GM18511 (cell line): ENCODE data around the gene VIPR1.

Experiments
- ATAC-seq: cut with Tn5 transposase; IDR thresholded peaks from one replicate; pipeline ENCODE4 v1.9.1; 2021; ENCODE audit warnings: mild to moderate bottlenecking, moderate library complexity; ENCODE audit not compliant: unreplicated experiment

The VIPR1 gene

GRCh38 chr3:42493126-42493797, 9.2 kb upstream of the VIPR1 start:
- no peak for ATAC-seq

DNA sequence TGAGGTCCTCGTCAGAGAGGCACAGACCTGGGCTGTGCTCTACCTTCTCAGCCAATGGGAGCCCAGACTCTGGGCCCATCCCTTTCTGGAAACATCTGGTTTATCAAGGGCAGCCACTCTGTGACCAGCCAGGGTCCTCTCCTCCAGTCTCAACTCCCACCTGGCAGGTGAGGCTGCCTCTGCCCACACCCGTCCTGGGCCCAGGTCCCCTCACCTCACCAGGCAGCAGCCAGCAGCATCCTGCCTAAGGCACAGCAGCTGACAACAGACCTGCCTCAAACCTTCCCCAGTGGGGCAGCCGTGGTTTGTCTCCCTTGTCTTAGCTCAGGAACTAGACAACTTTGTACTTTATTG, 8.7 kb upstream of the VIPR1 start:
- no peak for ATAC-seq

- ATAC-seq, result no peak
Measured at GRCh38 chr3:42495393-42495792, 7.0 kb upstream of the VIPR1 start.

- ATAC-seq, result no peak
Measured at GRCh38 chr3:42497009-42497731, 5.3 kb upstream of the VIPR1 start.

DNA sequence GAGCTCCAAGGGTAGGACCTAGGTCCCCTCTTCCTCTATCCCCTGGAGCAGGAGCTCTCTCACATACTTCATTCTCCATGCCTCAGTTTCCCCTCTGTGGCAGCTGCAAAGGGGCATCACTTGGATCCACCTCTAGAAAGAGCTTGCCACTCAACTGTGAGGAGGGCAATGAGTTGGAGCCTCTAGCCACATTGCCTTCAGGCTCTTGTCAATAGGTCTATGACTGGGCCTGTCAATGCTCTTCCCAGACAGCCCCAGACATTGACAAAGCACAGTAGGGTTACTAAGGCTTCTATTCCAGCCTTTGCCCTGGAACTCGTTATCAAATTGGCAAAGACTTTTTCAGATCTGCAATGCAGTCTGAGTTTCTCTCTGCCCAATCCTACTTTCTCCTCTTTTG, 4.4 kb upstream of the VIPR1 start:
- ATAC-seq, result no peak

- no peak for ATAC-seq
Measured at GRCh38 chr3:42498791-42499477, 3.5 kb upstream of the VIPR1 start.

- ATAC-seq, result no peak
Measured at GRCh38 chr3:42499478-42499871, 3.0 kb upstream of the VIPR1 start.

- ATAC-seq, result no peak
Measured at GRCh38 chr3:42500091-42500490, 2.4 kb upstream of the VIPR1 start.

DNA sequence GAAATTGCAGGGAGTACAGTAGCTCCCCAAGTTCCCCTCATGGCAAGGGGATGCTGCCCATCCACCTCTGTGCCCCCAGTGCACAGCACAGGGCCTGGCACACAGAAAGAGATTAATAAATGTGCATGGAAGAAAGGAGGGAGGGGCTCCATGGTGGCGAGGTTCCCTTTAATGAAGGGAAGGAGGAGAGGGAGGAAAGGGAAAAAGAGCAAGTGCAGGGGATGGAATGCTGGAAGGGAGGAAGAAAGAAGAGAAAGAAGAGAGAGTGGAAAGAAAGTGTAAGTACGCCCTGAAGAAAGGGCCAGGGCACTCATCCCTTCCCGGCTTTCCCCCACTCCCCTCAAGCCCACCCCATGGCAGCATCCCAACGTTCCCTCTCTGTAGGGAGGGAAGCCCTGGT, 1.5 kb upstream of the VIPR1 start:
- ATAC-seq, result no peak

DNA sequence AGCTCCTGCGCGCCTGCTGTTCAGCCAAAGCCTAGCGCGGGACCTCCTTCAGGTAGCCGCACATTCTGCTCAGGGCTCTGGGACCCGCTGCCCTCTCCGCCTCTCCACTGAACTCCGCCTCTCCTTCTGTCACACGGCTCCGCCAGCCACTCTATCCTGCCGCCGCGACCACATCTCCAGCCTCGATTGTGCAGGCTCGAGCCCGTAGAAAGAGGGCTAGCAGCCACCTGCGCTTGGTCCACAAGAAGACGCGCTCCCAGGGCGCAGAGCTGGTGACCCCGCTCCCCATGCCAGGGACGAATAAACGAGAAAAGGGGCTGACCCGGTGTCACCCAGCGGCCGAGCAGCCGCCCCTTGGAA, 1.1 kb upstream of the VIPR1 start:
- no peak for ATAC-seq

DNA sequence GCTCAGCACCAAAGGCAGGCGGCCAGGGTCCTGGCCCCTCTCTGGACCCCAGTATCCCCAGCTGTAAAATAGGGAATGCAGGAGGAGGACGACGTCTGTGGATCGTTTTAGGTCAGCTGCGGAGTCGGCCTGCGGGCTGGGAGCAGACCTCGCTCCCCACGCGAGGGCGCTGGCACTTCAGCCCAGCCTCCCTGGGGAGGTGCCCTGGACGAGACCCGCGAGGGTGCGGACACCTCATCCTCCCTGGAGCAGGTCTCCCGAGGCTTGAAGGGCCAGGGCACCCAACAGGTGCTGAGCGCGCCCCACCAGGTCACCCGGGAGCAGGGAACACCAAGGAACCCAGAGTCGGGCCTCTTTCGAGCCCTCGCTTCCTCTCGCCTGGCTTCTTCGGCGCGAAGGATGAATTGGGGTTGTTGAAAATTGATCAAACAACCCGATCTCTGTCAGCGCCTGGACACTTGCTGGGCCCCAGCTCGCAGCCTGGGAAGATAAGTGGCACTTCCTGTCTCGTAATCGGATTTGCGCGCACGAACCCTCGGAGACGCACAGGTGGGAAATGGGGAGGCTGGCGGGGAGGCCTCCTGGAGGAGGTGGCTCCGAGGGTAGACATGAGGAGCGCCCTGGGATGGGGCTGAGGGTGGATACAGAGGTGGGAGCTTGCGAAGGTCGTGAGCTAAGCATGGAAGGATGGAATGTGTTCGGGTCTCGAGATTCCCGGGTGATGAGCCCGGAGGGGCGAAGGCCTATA, 588 bp upstream of the VIPR1 start:
- ATAC-seq, result peak; percentile 37

DNA sequence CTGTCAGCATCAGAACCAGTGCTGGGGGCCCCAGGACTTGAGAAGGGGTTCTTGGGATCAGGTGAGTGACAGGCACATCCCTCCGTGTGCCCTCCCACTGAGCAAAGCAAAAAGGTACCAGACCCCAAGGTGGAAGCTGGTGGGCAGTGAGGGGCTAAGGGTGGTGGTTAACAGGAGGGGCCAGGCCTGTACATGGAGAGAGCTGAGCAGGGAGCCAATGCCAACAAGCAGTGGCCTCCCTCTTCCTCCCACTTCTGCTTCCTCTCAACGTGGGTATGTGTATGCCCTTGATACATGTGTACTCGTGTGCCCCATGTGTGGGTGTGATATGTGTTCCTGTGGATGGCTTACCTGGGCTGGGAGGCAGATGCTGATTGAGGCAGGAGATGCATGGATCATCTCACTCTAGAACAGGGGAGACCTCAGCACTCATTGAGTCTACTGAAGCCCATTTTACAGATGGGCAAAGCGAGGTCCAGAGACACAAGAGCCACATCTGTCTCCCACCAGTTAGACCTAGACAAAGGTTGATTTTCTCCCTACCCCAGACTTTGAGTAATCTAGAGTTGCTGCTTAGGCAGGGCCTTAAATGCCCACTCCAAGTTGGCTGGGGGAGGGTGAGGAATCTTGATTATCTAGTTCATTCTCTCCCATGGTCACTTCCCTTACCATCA, 945 bp downstream of the VIPR1 start:
- ATAC-seq, result no peak

- no peak for ATAC-seq
Measured at GRCh38 chr3:42503957-42504333, 1.5 kb downstream of the VIPR1 start.

DNA sequence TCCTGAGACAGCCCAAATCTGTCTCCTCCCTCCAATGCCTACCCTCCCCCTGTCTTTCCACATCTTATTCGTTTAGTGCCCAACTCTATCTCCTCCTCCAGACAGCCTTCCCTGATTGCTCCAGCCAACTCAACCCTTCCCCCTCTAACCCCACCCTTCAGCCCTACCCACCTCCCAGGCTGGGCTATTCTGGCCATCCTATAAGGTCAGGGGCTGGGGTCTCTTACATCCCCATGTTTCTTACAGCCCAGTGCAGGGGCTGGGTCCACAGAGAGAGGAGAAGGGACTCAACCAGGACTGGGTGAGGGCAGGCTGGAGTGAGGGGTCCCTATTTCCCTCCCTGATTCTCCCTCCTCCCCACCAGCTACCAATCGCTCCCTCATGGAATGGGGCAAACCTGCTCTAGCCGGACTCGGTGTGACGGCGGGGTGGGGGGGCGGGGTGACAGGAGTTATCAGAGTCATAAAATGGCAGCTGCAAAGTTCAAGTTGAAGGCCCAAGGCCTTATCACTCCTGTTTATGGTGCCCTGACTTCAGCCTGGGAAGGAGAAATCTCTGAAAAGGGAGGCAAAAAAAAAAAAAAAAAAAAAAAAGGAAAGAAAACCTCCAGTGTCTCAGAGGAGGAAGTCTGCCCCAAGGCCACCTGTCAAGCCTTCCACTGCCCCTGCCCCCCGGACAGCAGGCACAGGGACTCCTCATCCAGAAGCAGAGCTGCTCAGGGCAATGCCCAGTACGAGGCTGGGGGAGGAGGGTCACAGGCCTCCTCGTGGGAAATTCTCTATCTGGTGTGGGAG, 2.1 kb downstream of the VIPR1 start:
- no peak for ATAC-seq

DNA sequence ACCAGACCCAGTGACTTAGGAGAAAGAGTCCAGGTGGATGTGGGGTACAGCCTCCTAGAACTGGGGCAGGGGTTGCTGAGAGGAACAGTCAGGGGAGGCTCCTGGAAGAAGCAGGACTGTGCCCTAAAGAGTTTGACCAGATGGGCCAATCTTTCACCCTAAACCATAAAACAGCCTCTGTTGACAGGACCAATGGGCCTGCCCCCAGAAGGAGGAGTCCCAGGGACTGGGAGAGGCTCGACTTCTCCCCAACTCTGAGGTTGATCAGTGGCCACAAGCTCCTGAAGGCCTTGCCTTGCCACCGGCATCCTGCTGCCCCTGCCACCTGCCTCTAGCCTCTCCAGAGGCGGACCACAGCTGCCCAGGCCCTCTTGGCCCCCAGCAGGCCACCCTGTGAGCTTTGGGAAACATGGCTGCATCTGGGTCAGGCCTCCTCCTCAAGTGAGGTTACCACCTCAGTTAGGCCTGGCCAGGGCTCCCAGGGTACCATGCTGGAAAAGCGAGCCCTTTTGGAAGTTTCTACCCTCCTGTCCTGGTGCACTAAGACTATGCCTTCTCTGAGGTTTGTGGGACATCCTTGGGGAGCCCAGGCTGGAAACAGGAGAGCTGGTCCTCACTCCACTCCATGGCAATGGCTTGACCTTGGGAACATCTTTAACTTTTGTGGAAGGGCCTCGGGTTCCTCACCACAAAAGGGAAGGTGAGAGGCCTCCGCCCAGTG, 2.8 kb downstream of the VIPR1 start:
- ATAC-seq, result no peak

DNA sequence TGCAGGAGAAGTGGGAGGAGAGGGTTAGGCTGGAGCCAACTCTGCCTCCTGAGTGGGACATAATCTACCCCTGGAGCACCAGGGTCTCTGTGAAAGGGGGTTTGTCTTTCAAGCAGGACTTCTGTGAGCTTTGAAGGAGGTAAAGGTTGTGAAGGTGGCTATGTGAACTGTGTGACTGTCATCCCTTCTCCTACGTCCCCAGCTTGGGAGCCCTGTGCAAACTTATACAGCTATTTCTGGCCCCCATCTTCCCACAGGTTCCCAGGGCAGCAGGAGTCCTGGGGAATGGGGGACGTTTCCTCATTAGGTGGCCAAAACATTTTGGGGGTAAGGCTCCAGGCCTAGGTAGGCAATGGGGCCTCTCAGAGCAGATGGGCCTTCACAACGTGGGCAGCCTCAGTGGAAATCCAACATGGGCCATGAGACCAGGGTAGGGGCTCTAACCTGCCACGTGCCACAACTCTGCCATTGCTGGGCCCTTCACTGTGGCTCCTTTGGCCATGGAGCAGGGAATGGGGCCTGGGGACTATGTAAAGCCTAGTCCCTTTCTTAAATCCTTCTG, 3.5 kb downstream of the VIPR1 start:
- ATAC-seq, result no peak

GRCh38 chr3:42507252-42507651, 4.8 kb downstream of the VIPR1 start:
- no peak for ATAC-seq

DNA sequence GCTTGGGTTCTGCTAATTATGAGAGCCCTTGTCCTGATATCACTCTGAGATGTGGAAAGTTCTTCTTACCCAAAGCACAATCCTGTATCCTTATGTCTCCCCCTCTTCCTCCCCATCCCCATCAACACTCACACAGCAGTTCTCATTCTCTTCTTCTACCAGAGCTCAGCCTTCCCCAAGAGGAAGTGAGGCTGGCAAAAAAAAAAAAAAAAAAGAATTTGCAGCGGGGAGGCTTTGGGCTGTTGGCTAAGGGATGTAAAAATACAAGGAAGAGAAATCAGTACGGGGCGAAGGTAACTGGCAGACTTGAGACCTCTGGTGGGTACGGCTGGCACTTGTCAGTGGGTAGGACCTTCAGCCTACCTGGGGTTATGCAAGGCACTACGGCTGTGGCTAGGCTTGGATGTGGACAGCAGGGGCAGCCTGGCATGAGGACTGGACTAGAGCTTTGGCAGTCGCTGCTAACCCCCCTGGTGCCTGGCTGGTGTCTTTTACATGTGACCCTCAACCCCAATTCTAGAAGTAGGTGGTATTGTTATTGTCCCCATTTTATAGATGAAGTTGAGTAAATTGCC, 5.4 kb downstream of the VIPR1 start:
- ATAC-seq, result no peak

DNA sequence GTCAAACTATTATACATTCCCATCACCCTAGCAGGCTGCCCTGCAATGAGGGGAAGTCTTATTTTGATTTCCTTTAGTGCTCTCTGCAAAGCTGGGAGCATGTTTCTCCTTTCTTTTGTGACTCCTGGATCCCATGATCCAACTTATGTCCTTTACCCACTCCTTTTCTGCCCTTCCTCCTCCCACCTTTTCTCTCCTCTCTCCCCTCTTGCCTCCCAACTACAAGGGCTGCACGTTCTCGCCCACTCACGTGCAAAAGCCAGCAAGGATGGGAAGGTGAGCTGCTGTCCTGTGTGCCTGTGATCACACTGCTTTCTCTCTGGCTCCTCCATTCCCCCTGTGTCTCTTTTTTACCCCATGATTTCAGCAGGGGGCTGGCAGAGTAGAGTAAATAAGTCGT, 6.1 kb downstream of the VIPR1 start:
- no peak for ATAC-seq
